Heart left ventricle (tissue), 16 donors: Measurements from ENCODE around the gene COQ6. TPM values are rescaled to one million over a fixed set of nuclear protein-coding genes. Genes with fewer than 3 reads are reported as not detected.

Experiments used
- ATAC-seq, 4 donors: fragments of 200-7000 bp; cut with Tn5 transposase; one replicate each; pipeline ENCODE4 v1.9.1; 2020 to 2022; ENCODE audit warnings: moderate library complexity in 4 of 4, mild to moderate bottlenecking in 3 of 4, moderate number of reproducible peaks in 1 of 4
- DNase-seq, 5 donors: peaks; one replicate each; pipeline ENCODE4 v3.0.0-alpha.2; 2020
- H3K27ac ChIP-seq, 12 donors: fragments of 200-600 bp; sonication (generic) in 4 of 12; one replicate each; pipeline versions ENCODE4 v1.5.0 to v1.8.0; 2016 to 2022; ENCODE audit warnings: mild to moderate bottlenecking in 2 of 12
- H3K27me3 ChIP-seq, 9 donors: fragments of 200-600 bp; sonication (generic) in 2 of 9; one replicate each; pipeline versions ENCODE4 v1.5.1 to v1.8.0; 2016 to 2022; ENCODE audit warnings: mild to moderate bottlenecking in 3 of 9
- H3K36me3 ChIP-seq, 9 donors: fragments of 200-600 bp; sonication (generic) in 2 of 9; one replicate each; pipeline versions ENCODE4 v1.5.0 to v1.8.0; 2018 to 2022; ENCODE audit warnings: mild to moderate bottlenecking in 2 of 9
- H3K4me1 ChIP-seq, 12 donors: fragments of 200-600 bp; sonication (generic) in 4 of 12; one replicate each; pipeline versions ENCODE4 v1.5.0 to v1.8.0; 2016 to 2022; ENCODE audit warnings: mild to moderate bottlenecking in 3 of 12
- H3K4me3 ChIP-seq, 12 donors: fragments of 200-600 bp; sonication (generic) in 4 of 12; one replicate each; pipeline versions ENCODE4 v1.5.0 to v1.8.0; 2017 to 2022; ENCODE audit warnings: mild to moderate bottlenecking in 9 of 12, moderate library complexity in 4 of 12
- H3K9me3 ChIP-seq, 12 donors: fragments of 200-600 bp; sonication (generic) in 4 of 12; one replicate each; pipeline versions ENCODE4 v1.5.0 to v1.8.0; 2016 to 2022; ENCODE audit warnings: mild to moderate bottlenecking in 1 of 12
- CTCF ChIP-seq, 12 donors: fragments of 200-600 bp; sonication (generic) in 4 of 12; IDR thresholded peaks; one replicate each; pipeline versions ENCODE4 v1.5.0 to v1.8.0; 2018 to 2022; ENCODE audit warnings: antibody characterized with exemption in 12 of 12, mild to moderate bottlenecking in 5 of 12
- POLR2A ChIP-seq, 2 donors: fragments of 450-650 bp; IDR thresholded peaks; one replicate each; pipeline ENCODE4 v1.6.1; 2017; ENCODE audit warnings: antibody characterized with exemption in 2 of 2, mild to moderate bottlenecking in 2 of 2, moderate library complexity in 2 of 2
- WGBS, 4 donors: extraction: QIAGEN DNeasy Blood & Tissue Kit in 2 of 4; methylation state at CpG; one replicate each; pipeline versions ENCODE4 v1.1.5 to v1.1.7; 2013 to 2018; 5-methylcytosine and 5-hydroxymethylcytosine counted together
- intact Hi-C, 10 donors: fragments of 100-400 bp; cut with DNase I; formaldehyde crosslinking; loops; one replicate each; pipeline versions ENCODE4 v1.11.1 to v1.14.2; 2022
- long read RNA-seq, 3 donors: library from polyadenylated mRNA; unstranded; transcript quantifications; one replicate each; pipeline ENCODE4 v2.0.0, GENCODE V29; 2020 to 2021
- polyA plus RNA-seq, 2 donors: library from polyadenylated mRNA; stranded (reverse); fragments of 200-250 nt; gene quantifications; one replicate each; pipeline ENCODE4 v1.2.3, GENCODE V29; 2013
- total RNA-seq, 9 donors: library from RNA; depleted of rRNA in 2 of 9; stranded (reverse); fragments of >200 nt in 2 of 9; fragmentation: NEBNext Ultra II Directional in 3 of 9; extraction: Animal tissue kit (Norgen Biotek cat#: 25700) in 3 of 9; gene quantifications; one replicate each; pipeline versions ENCODE4 v1.1.0 to v1.2.4, GENCODE V29; 2016 to 2023
- donor health status: ischemic (EF 13 %, LVEDD 7.1; RV severe dilation, severe dysfunction).
- donor health status: healthy with polysubstance abuse.
- donor health status: DM: no; HTN: yes; CAD: no.
- donor health status: DM: no; HTN: no; CAD: no.
- donor health status: ischemic (EF 25% LVEDD 6.9; RV normal size, moderate dysfunction).
- donor health status: ischemic (EF 25% LVEDD 5.7; RV mildly dilated, moderate dysfunction).
- donor health status: healthy.
- donor health status: DM: yes; HTN: yes; CAD: no.
- donor health status: ischemic (EF 35%, LVEDD 5.7; RV mildly dilated, moderate dysfunction).
- donor health status: nonischemic (EF 11% LVEDD 7.7; RV severe dilation, severe dysfunction).
- donor health status: DM: yes; HTN: yes; CAD: no.
- donor health status: PGD.
- donor health status: ischemic (EF 29% LVEDD 5.4; RV normal size, mild dysfunction).
- donor health status: nonischemic (EF 23%, LVEDD 6.1; RV moderate dilation, normal function).

COQ6 gene
- total RNA-seq: 100 to 1,000 TPM in 1 of 9 donors, 10 to 100 TPM in 8; 30.4 to 115 (median 48.4) TPM
- polyA plus RNA-seq: 10 to 100 TPM; 30.4 to 34.3 TPM
- long read RNA-seq, donor 1, transcript COQ6-201 (12 exons, 2,118 nt): major isoform, 102 of 142 reads
- long read RNA-seq, donor 1, partial matches to known transcripts: 26 of 142 reads
- long read RNA-seq, donor 1, other reads (novel, unspliced or antisense): 13 of 142 reads
- long read RNA-seq, donor 2, transcript COQ6-201 (12 exons, 2,118 nt): major isoform, 338 of 396 reads
- long read RNA-seq, donor 2, partial matches to known transcripts: 17 of 396 reads
- long read RNA-seq, donor 2, other reads (novel, unspliced or antisense): 36 of 396 reads
- long read RNA-seq, donor 3, transcript COQ6-201 (12 exons, 2,118 nt): major isoform, 41 of 62 reads
- long read RNA-seq, donor 3, partial matches to known transcripts: 13 of 62 reads
- long read RNA-seq, donor 3, other reads (novel, unspliced or antisense): 5 of 62 reads

DNA sequence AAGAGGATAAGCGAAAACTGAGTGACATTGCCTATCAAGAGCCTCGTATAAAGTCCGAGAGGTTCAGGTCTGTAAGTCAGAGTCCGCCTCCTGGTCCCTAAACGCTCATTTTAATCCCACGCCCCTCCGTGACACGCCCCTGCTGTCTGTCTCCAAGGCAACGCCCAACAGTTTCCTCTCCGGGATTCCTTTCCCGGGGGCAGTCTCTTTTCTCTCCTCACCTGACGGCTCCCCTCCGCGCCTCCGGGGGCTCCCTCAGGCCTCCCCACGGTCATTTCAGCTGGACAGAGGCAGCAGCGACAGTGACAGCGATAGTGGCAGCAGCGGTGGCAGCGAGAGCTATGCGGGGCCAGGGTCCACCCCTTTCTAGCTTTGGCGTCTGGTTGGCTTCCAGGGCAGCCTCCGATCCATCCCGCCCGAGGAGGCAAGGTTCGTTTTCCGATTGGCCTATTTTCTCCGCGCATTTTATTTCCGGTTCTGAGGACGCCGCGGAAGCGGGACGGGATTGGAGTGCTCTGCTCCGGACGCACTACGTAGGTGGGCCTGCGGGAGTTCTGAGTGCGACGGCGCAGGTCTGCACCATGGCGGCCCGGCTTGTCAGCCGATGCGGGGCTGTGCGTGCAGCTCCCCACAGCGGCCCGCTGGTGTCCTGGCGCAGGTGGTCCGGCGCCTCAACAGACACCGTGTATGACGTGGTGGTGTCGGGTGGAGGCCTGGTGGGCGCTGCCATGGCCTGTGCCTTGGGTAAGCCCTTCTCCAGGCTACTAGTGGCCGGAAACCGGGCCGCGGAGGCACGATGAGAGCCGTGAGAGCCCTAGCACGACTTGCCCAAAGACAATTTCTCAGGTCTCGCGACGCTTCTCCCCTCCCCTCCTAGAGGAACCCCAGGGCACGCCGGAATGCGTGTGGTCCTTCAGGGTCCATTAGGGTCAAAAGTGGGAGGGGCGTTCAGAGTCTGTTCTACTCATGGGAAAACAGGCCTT is at the start of gene COQ6, which contains the start of gene FAM161B:
COQ6 (plus strand) TSS at position 551 of the 983 bp plus-strand sequence; CDS start at position 582, 31 bp downstream.
FAM161B (minus strand) TSS at position 343 of the 983 bp plus-strand sequence; CDS start at position 275, 68 bp downstream.
- intact Hi-C loops: loop anchor here in 4 of 10 donors (1.0 to 10.0 kb wide), 3 partner anchors 63 to 69 kb away; partner anchors contain the start of genes BBOF1 (in 3 of the 4), ENTPD5 (in 3 of the 4) and ZNF410 (in 1 of the 4)
- DNase-seq (peak; percentile 94 to 97 (median 95)), ATAC-seq (peak; percentile 98 to 99 (median 99))
- Histone ChIP-seq H3K9me3 (no peaks in the 10 kb centered on the region), H3K36me3 (peaks cover 0 to 48% (median 30%) of the 10 kb centered on the region in 9 donors), H3K4me3 (peak within 1 kb of the TSS; percentile 62 to 99 (median 76)), H3K4me1 (peaks cover 4 to 19% (median 12%) of the 10 kb centered on the region in 12 donors), H3K27me3 (no peaks in the 10 kb centered on the region), H3K27ac (peak within 1 kb of the TSS; percentile 66 to 96 (median 92))
- TF ChIP-seq POLR2A (IDR thresholded peaks at IDR 0.05) (peak in 1 of 2 donors; percentile 75), CTCF (IDR thresholded peaks at IDR 0.05) (peak in 4 of 12 donors; percentile 3 to 23 (median 11))
- WGBS, 4 donors: 0% methylated on average over 39 to 70 of the region's 70 CpGs

- H3K27me3 ChIP-seq: no peaks in the 10 kb centered on the region
- H3K4me1 ChIP-seq: peaks cover 0 to 4% (median 0%) of the 10 kb centered on the region in 12 donors
- DNase-seq (no peak), ATAC-seq (no peak)
- no peaks in the 10 kb centered on the region for H3K9me3 ChIP-seq
- no peak overlapping the region for H3K4me3 ChIP-seq
- no peak overlapping the region for H3K27ac ChIP-seq
- intact Hi-C loops: no loop called here
- TF ChIP-seq CTCF (IDR thresholded peaks at IDR 0.05): no peak
- no peak for TF ChIP-seq POLR2A (IDR thresholded peaks at IDR 0.05)
- peaks cover 0 to 98% (median 93%) of the 10 kb centered on the region in 9 donors for H3K36me3 ChIP-seq
- 80 to 93% (median 82%) methylated on average over 3 of the region's 3 CpGs for WGBS, 4 donors
These were observed 47.1 kb upstream of the COQ6 start for GRCh38 chr14:73903028-73903427.

DNA sequence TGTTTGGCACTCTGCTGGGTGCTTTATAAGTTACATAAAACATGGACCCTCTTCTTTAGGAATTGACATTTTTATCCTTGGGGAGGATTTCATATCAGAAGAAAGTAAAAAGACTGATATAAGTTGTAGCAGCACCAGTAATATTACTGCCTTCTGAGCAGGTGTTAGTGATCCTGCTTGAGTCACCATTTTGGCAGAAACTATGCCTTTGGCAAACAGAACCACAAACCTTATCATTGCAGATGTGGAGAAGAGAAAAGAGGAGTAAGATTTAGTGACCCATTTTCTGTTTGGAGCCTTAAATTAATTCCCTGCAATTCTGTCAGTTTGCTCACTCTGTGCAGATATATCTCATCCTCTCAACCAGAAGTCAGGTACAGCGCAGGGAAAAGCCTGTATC is 40.4 kb upstream of the COQ6 start:
- H3K4me3 ChIP-seq: no peak overlapping the region
- TF ChIP-seq CTCF (IDR thresholded peaks at IDR 0.05) (no peak), POLR2A (IDR thresholded peaks at IDR 0.05) (no peak)
- H3K27me3 ChIP-seq: no peaks in the 10 kb centered on the region
- 82 to 100% (median 96%) methylated on average over 1 of the region's 1 CpG for WGBS, 4 donors
- no peaks in the 10 kb centered on the region for H3K4me1 ChIP-seq
- H3K27ac ChIP-seq: no peak overlapping the region
- no peak for DNase-seq
- ATAC-seq: no peak
- H3K9me3 ChIP-seq: peaks cover 0 to 9% (median 0%) of the 10 kb centered on the region in 12 donors
- intact Hi-C loops: no loop called here
- H3K36me3 ChIP-seq: peaks cover 0 to 98% (median 92%) of the 10 kb centered on the region in 9 donors
